GM12874 (cell line): Measurements from ENCODE around the gene BTNL9.

Source experiments
- CTCF ChIP-seq: IDR thresholded peaks from 2 replicates; pipeline ENCODE4 v1.5.1; 2011; ENCODE audit warnings: low read depth, mild to moderate bottlenecking, control low read depth, low read length, moderate library complexity; ENCODE audit not compliant: insufficient read depth

Gene BTNL9

GRCh38 chr5:181027452-181028031 lies 12.5 kb upstream of the BTNL9 start:
- TF ChIP-seq CTCF = no peak

- no peak for TF ChIP-seq CTCF
These were observed 11.8 kb upstream of the BTNL9 start for GRCh38 chr5:181028032-181028819.

GRCh38 chr5:181031716-181032115 lies 8.3 kb upstream of the BTNL9 start:
- TF ChIP-seq CTCF = no peak

GRCh38 chr5:181035991-181036815 lies 3.9 kb upstream of the BTNL9 start:
- TF ChIP-seq CTCF = no peak

- no peak for TF ChIP-seq CTCF
These were observed 3.2 kb upstream of the BTNL9 start for GRCh38 chr5:181036816-181037364.

- no peak for TF ChIP-seq CTCF
These were observed 2.7 kb upstream of the BTNL9 start for GRCh38 chr5:181037365-181037861.

GRCh38 chr5:181039471-181039870 lies 595 bp upstream of the BTNL9 start:
- TF ChIP-seq CTCF = no peak
